Liver (tissue), 3 donors: ENCODE data around the gene GPANK1.

Source experiments
- ATF3 ChIP-seq: IDR thresholded peaks from 2 replicates; pipeline ENCODE4 v1.6.1; 2016; ENCODE audit warnings: antibody characterized with exemption
- CTCF ChIP-seq: fragments of 150-350 bp; IDR thresholded peaks from 2 replicates; pipeline ENCODE4 v1.5.1; 2017; ENCODE audit warnings: improper control_type of control experiment, low read depth, low read length; ENCODE audit not compliant: missing input control
- EGR1 ChIP-seq, 2 donors: IDR thresholded peaks; 2 replicates each; pipeline ENCODE4 v1.6.1; 2016 to 2018; ENCODE audit warnings: antibody characterized with exemption in 2 of 2, low read depth in 2 of 2
- GABPA ChIP-seq, 2 donors: IDR thresholded peaks in 1 of 2; conservative IDR thresholded peaks in 1 of 2; 2 replicates each; pipeline ENCODE4 v1.6.1; 2016; ENCODE audit warnings: antibody characterized with exemption in 2 of 2, mild to moderate bottlenecking in 1 of 2, moderate library complexity in 1 of 2
- HNF4A ChIP-seq, 2 donors: conservative IDR thresholded peaks; 2 replicates each; pipeline ENCODE4 v1.6.1; 2016; ENCODE audit warnings: antibody characterized with exemption in 2 of 2, mild to moderate bottlenecking in 2 of 2
- HNF4G ChIP-seq: IDR thresholded peaks from 2 replicates; pipeline ENCODE4 v1.6.1; 2016; ENCODE audit warnings: antibody characterized with exemption
- JUND ChIP-seq, 2 donors: IDR thresholded peaks; 2 replicates each; pipeline ENCODE4 v1.6.1; 2016; ENCODE audit warnings: antibody characterized with exemption in 2 of 2
- RAD21 ChIP-seq, 2 donors: IDR thresholded peaks; 2 replicates each; pipeline ENCODE4 v1.6.1; 2016; ENCODE audit warnings: antibody characterized with exemption in 2 of 2, mild to moderate bottlenecking in 2 of 2
- RXRA ChIP-seq, 2 donors: IDR thresholded peaks; 2 replicates each; pipeline ENCODE4 v1.6.1; 2017 to 2018; ENCODE audit warnings: antibody characterized with exemption in 2 of 2, mild to moderate bottlenecking in 1 of 2
- SP1 ChIP-seq: IDR thresholded peaks from 2 replicates; pipeline ENCODE4 v1.6.1; 2018; ENCODE audit warnings: antibody characterized with exemption, mild to moderate bottlenecking
- donor health status: healthy.
- donor health status: healthy.

- TF ChIP-seq RAD21 (IDR thresholded peaks at IDR 0.05) (no peak), JUND (IDR thresholded peaks at IDR 0.05) (no peak), CTCF (no peak), SP1 (peak; percentile 77), ATF3 (no peak), HNF4G (no peak), EGR1 (IDR thresholded peaks at IDR 0.05; ENCODE audit: low read depth in 2 of 2) (no peak), GABPA (IDR thresholded peaks at IDR 0.05 in 1 of 2, conservative IDR thresholded peaks at IDR 0.05 in 1 of 2) (no peak), RXRA (IDR thresholded peaks at IDR 0.05) (peak; percentile 59 to 60), HNF4A (conservative IDR thresholded peaks at IDR 0.05) (peak; percentile 43)
Measured at GRCh38 chr6:31634969-31635575, 29.7 kb downstream of the GPANK1 start.
